Measurements from ENCODE around the gene ARHGEF4. TPM values are rescaled to one million over a fixed set of nuclear protein-coding genes. Genes with fewer than 3 reads are reported as not detected.

ARHGEF4 gene
- total RNA-seq, 1 experiment from 2014 or later = 0.80 TPM

DNA sequence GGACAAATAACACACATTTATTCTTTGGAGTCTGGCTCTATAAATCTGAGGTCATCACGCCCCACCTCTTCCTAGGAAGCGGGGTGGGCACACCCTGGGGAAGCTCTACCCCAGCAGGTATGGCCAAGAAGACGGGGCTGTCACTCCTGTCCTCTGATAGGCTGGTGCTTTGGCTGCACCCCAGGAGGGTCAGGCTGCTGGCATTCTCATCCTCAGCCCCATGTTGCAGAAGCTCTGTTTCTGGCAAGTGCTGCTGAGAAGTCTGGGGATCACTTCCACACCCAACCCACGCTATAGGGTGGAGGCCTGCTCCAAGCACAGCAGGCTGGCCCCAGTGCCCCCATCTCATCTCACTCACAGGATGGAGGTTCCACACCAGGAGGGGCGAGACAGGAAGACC is 17.6 kb downstream of the ARHGEF4 start:
- DNase-seq (ENCODE audit: low read depth, low spot score) (no peak), ATAC-seq (no peak)
- Histone ChIP-seq H3K4me3 (ENCODE audit: low read depth in 2 of 2, low read length in 2 of 2) (no peak overlapping the region), H3K27me3 (ENCODE audit: control insufficient read depth, insufficient read depth, low read length) (no peaks in the 10 kb centered on the region), H3K9me3 (ENCODE audit: control insufficient read depth, insufficient read depth, low read depth, low read length) (no peaks in the 10 kb centered on the region), H3K36me3 (ENCODE audit: control insufficient read depth, insufficient read depth, low read length) (no peaks in the 10 kb centered on the region), H3K4me1 (ENCODE audit: control insufficient read depth, insufficient read depth, low read length) (no peaks in the 10 kb centered on the region), H3K27ac (ENCODE audit: low read length) (no peak overlapping the region)
- TF ChIP-seq REST (IDR thresholded peaks at IDR 0.05; ENCODE audit: insufficient read depth in 1 of 2, low read depth in 2 of 2, low read length in 1 of 2) (no peak), SIN3A (IDR thresholded peaks at IDR 0.05; ENCODE audit: borderline replicate concordance, insufficient read depth, low read depth, low read length) (no peak), TCF7L2 (IDR thresholded peaks at IDR 0.05; ENCODE audit: low read depth, low read length) (no peak), POLR2AphosphoS5 (IDR thresholded peaks at IDR 0.05; ENCODE audit: low read depth, low read length) (no peak)
- TF ChIP-seq, protein P1, sequence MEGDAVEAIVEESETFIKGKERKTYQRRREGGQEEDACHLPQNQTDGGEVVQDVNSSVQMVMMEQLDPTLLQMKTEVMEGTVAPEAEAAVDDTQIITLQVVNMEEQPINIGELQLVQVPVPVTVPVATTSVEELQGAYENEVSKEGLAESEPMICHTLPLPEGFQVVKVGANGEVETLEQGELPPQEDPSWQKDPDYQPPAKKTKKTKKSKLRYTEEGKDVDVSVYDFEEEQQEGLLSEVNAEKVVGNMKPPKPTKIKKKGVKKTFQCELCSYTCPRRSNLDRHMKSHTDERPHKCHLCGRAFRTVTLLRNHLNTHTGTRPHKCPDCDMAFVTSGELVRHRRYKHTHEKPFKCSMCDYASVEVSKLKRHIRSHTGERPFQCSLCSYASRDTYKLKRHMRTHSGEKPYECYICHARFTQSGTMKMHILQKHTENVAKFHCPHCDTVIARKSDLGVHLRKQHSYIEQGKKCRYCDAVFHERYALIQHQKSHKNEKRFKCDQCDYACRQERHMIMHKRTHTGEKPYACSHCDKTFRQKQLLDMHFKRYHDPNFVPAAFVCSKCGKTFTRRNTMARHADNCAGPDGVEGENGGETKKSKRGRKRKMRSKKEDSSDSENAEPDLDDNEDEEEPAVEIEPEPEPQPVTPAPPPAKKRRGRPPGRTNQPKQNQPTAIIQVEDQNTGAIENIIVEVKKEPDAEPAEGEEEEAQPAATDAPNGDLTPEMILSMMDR (IDR thresholded peaks at IDR 0.05) = no peak
- no TSS peak for BruUV-seq (replicated peaks)
- POLR2A ChIA-PET = no interaction called here
- intact Hi-C loops (cut with micrococcal nuclease; ENCODE audit: unreplicated experiment) (no loop called here), in situ Hi-C loops (cut with HindIII; ENCODE audit: low pct_unique_long_range_greater_than_20kb, low sequenced_read_pairs) (no loop called here)
- CTCF ChIA-PET = no interaction called here

DNA sequence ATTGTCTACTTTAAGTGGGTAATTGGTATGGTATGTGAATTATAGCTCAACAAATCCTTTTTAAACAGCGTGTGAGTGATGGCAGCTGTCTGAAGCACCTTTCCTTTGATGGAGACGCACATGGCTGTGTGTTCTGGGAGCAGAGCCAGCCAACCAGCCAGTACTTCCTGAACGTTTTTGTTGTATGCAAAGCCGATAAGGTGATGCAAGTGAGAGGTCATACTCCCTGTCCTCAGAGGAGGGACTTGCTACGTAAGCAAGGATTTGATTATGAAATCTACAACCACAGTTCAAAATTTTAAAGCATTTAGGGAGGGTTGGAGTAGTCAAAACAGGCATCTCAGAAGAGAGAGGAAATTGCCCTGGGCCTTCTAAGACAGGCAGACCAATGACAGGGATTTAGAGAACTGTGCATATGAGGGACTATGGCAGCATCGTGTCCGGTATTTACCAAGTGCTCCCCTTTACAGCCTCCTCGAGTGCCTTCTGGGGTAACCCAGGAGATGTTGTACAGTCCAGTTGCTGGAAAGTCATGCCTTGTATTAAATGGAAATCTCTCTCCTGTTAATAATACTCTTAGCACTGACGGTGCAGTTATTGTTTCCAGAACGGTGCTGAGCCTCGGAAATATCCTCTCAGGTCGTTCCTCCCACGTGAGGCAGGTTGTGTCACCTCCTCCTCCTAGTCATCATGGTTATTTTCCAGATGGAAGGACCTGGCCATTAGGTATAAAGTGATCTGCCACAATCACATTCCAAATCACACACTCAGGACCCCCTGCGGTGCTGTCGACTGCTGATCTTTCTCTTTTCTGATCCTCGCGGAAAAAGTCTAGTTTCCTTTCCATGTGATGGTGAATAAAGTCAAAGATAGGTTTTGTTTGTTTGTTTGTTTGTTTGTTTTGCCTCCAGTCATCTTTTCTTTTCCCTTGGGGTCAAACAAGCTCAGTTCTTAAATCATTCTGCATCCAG is 28.4 kb downstream of the ARHGEF4 start:
- no peak for TF ChIP-seq TCF7L2 (IDR thresholded peaks at IDR 0.05; ENCODE audit: low read depth, low read length)
- TF ChIP-seq POLR2AphosphoS5 (IDR thresholded peaks at IDR 0.05; ENCODE audit: low read depth, low read length) = no peak
- TF ChIP-seq SIN3A (IDR thresholded peaks at IDR 0.05; ENCODE audit: borderline replicate concordance, insufficient read depth, low read depth, low read length) = no peak
- TF ChIP-seq, protein P1 (IDR thresholded peaks at IDR 0.05) = no peak
- no peak for TF ChIP-seq REST (IDR thresholded peaks at IDR 0.05; ENCODE audit: insufficient read depth in 1 of 2, low read depth in 2 of 2, low read length in 1 of 2)
- no peak overlapping the region for H3K4me3 ChIP-seq (ENCODE audit: low read depth in 2 of 2, low read length in 2 of 2)
- H3K4me1 ChIP-seq (ENCODE audit: control insufficient read depth, insufficient read depth, low read length) = no peaks in the 10 kb centered on the region
- no TSS peak for BruUV-seq (replicated peaks)
- in situ Hi-C loops (cut with HindIII; ENCODE audit: low pct_unique_long_range_greater_than_20kb, low sequenced_read_pairs) (no loop called here), intact Hi-C loops (cut with micrococcal nuclease; ENCODE audit: unreplicated experiment) (no loop called here)
- no peak overlapping the region for H3K27ac ChIP-seq (ENCODE audit: low read length)
- CTCF ChIA-PET = no interaction called here
- POLR2A ChIA-PET = no interaction called here
- H3K27me3 ChIP-seq (ENCODE audit: control insufficient read depth, insufficient read depth, low read length) = no peaks in the 10 kb centered on the region
- DNase-seq (ENCODE audit: low read depth, low spot score) (no peak), ATAC-seq (no peak)
- H3K36me3 ChIP-seq (ENCODE audit: control insufficient read depth, insufficient read depth, low read length) = no peaks in the 10 kb centered on the region
- H3K9me3 ChIP-seq (ENCODE audit: control insufficient read depth, insufficient read depth, low read depth, low read length) = no peaks in the 10 kb centered on the region
